OCI-LY3 (cell line): ENCODE measurements around the gene ITGA2.
A peak's percentile ranks its signal among the peaks of the same experiment; 100 is the strongest.

Experiments used
- H2AFZ ChIP-seq: fragments of 200-600, 300-600 bp; shearing (Covaris generic); 2 replicates; pipeline ENCODE4 v1.6.0; 2014; ENCODE audit warnings: antibody characterized with exemption, low read depth, low read length
- H3K27ac ChIP-seq: fragments of 200-600, 300-600 bp; sonication (generic); 2 replicates; pipeline ENCODE4 v1.5.1; 2014; ENCODE audit warnings: mild to moderate bottlenecking, low read length, moderate library complexity, mixed read lengths
- H3K27me3 ChIP-seq: fragments of 200-600, 300-600 bp; sonication (generic); 2 replicates; pipeline ENCODE4 v1.6.1; 2014; ENCODE audit warnings: low read depth, low read length, mixed read lengths
- H3K36me3 ChIP-seq: fragments of 200-600, 300-600 bp; sonication (generic); replicated peaks from 2 replicates; pipeline ENCODE3; 2014; ENCODE audit warnings: low read depth, low read length, mixed read lengths
- H3K4me1 ChIP-seq: fragments of 300-600, 200-600 bp; sonication (generic); 2 replicates; pipeline ENCODE4 v1.6.1; 2014; ENCODE audit warnings: low read length, mixed read lengths
- H3K4me2 ChIP-seq: fragments of 200-600, 300-600 bp; sonication (generic); 2 replicates; pipeline ENCODE4 v1.6.1; 2014; ENCODE audit warnings: low read length, mixed read lengths
- H3K4me3 ChIP-seq: fragments of 300-600, 200-600 bp; sonication (generic); 2 replicates; pipeline ENCODE4 v1.5.1; 2014; ENCODE audit warnings: antibody characterized with exemption, mild to moderate bottlenecking, low read length, moderate library complexity
- H3K79me2 ChIP-seq: fragments of 300-600, 200-600 bp; shearing (Covaris generic); 2 replicates; pipeline ENCODE4 v1.6.1; 2014; ENCODE audit warnings: mild to moderate bottlenecking, low read length, mixed read lengths
- H3K9ac ChIP-seq: fragments of 300-600, 200-600 bp; shearing (Covaris generic); 2 replicates; pipeline ENCODE4 v1.6.0; 2014; ENCODE audit warnings: mild to moderate bottlenecking, low read length, moderate library complexity
- H3K9me3 ChIP-seq: fragments of 200-600, 300-600 bp; shearing (Covaris generic); 2 replicates; pipeline ENCODE4 v1.6.1; 2014; ENCODE audit warnings: low read length, mixed read lengths; ENCODE audit not compliant: insufficient read depth
- H4K20me1 ChIP-seq: fragments of 200-600, 300-600 bp; sonication (generic); 2 replicates; pipeline ENCODE4 v1.6.1; 2016; ENCODE audit warnings: low read length, mixed read lengths; ENCODE audit not compliant: insufficient read depth
- EZH2phosphoT487 ChIP-seq: fragments of 200-600 bp; shearing (Covaris generic); IDR thresholded peaks from 2 replicates; pipeline ENCODE4 v1.6.1; 2018; ENCODE audit warnings: antibody characterized with exemption, mixed run types, low read depth
- TF ChIP-seq, protein P1 (sequence below): fragments of 200-600, 300-600 bp; sonication (generic); IDR thresholded peaks from 2 replicates; pipeline ENCODE4 v1.5.1; 2014; ENCODE audit warnings: antibody characterized with exemption, low read length, low read depth

The ITGA2 gene

DNA sequence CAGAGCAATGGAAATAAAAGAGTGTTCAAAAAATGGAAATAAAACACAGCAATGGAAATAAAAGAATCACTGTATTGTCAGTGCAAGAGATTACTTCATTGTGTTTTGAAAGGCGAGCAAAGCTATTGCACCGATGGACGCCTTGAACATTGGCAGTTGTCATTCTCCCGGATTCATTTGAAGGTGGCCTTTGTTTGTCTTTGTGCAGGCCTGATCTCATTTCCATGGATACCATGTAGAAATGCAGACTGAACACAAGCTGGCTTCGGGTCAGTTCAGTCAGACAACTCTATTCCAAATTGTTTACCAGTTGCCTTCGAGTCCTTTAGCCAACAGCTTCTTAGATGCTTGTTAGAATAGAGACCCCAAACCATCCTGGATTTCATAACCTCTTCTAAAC is 8.3 kb downstream of the ITGA2 start:
- peaks cover 24% of the 10 kb centered on the region for H3K36me3 ChIP-seq
- peak overlapping the region; percentile 53 for H3K9ac ChIP-seq
- peak overlapping the region; percentile 89 for H3K4me2 ChIP-seq
- TF ChIP-seq, protein P1, sequence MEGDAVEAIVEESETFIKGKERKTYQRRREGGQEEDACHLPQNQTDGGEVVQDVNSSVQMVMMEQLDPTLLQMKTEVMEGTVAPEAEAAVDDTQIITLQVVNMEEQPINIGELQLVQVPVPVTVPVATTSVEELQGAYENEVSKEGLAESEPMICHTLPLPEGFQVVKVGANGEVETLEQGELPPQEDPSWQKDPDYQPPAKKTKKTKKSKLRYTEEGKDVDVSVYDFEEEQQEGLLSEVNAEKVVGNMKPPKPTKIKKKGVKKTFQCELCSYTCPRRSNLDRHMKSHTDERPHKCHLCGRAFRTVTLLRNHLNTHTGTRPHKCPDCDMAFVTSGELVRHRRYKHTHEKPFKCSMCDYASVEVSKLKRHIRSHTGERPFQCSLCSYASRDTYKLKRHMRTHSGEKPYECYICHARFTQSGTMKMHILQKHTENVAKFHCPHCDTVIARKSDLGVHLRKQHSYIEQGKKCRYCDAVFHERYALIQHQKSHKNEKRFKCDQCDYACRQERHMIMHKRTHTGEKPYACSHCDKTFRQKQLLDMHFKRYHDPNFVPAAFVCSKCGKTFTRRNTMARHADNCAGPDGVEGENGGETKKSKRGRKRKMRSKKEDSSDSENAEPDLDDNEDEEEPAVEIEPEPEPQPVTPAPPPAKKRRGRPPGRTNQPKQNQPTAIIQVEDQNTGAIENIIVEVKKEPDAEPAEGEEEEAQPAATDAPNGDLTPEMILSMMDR, result no peak
- TF ChIP-seq EZH2phosphoT487, result no peak
- no peaks in the 10 kb centered on the region for H4K20me1 ChIP-seq
- H3K79me2 ChIP-seq, result peaks cover 61% of the 10 kb centered on the region
- H2AFZ ChIP-seq, result no peak overlapping the region
- H3K9me3 ChIP-seq, result no peaks in the 10 kb centered on the region
- H3K4me3 ChIP-seq, result peak overlapping the region; percentile 42
- peaks cover 62% of the 10 kb centered on the region for H3K4me1 ChIP-seq
- no peaks in the 10 kb centered on the region for H3K27me3 ChIP-seq
- peak overlapping the region; percentile 97 for H3K27ac ChIP-seq

DNA sequence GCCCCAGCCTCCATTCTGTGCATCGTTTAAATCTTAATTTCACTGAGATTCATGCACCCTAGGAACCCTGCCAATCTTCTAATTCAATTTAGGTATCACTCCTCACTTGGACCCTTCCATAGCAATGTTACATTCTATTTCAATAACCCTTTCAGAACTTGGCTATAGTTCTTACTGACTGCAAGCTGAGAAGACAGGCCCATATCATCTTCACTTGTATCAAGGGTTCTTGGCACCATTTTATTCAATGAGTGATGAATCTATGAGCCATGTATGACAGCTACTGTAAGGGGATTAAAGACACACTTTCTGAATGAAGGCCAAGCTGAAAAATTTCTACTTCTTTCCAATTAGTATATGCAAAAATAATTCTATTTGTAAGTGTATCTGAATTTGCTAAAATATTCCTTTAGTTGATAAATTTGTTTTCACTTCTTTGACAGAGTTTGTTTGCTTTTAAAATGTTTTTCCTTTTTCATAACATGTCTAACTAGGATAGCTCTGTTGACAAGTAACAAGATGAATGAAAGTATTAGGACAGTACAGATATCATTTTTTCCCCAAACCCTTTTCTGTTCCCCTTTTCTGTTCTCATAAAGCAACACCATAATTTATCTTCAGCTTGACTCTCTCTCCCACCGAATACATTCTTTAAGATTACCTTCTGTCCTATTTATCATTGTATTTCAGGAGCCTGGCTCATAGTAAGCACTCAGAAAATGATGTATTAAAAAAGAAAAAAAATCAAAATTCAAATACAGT is 9.6 kb downstream of the ITGA2 start:
- Histone ChIP-seq H3K4me2 (peak overlapping the region; percentile 89), H3K27ac (peak overlapping the region; percentile 97), H3K27me3 (no peaks in the 10 kb centered on the region), H3K4me1 (peaks cover 75% of the 10 kb centered on the region), H3K9ac (peak overlapping the region; percentile 64), H3K4me3 (peak overlapping the region; percentile 40), H3K79me2 (peaks cover 70% of the 10 kb centered on the region), H3K9me3 (no peaks in the 10 kb centered on the region), H3K36me3 (peaks cover 26% of the 10 kb centered on the region), H2AFZ (no peak overlapping the region), H4K20me1 (no peaks in the 10 kb centered on the region)
- TF ChIP-seq, protein P1, result no peak
- TF ChIP-seq EZH2phosphoT487, result no peak

DNA sequence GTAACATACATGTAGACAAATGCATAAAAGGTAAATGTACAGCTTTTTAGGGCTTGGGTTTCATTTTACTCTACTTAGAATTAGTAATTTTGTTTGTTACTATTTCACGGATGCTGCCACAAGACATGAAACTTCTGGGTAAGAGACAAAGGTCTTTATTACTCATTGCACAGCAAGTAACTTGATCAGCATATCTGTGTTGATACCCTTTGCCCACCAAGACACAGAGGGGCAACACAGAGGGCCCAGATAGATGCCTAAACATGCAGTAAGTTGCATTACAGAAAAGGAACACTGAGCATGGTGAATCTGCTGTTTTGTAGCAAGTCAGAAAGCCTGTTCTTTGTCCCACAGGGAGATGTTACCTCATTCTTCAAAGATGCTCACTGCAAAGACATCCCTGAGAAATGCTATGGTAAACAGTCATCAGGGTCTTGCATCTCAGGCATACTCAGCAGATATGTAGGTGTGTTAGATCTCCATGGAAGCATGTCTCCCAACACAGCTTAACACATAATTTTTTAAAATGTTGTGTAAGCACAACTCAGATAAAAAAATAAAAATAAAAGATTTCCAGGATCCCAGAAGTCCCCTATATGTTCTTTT is 10.3 kb downstream of the ITGA2 start:
- peak overlapping the region; percentile 64 for H3K9ac ChIP-seq
- no peaks in the 10 kb centered on the region for H3K9me3 ChIP-seq
- peak overlapping the region; percentile 97 for H3K27ac ChIP-seq
- H2AFZ ChIP-seq, result no peak overlapping the region
- peaks cover 82% of the 10 kb centered on the region for H3K4me1 ChIP-seq
- H3K36me3 ChIP-seq, result peaks cover 27% of the 10 kb centered on the region
- H3K27me3 ChIP-seq, result no peaks in the 10 kb centered on the region
- peak overlapping the region; percentile 89 for H3K4me2 ChIP-seq
- peaks cover 77% of the 10 kb centered on the region for H3K79me2 ChIP-seq
- peak overlapping the region; percentile 40 for H3K4me3 ChIP-seq
- no peak for TF ChIP-seq EZH2phosphoT487
- TF ChIP-seq, protein P1, result no peak
- no peaks in the 10 kb centered on the region for H4K20me1 ChIP-seq

DNA sequence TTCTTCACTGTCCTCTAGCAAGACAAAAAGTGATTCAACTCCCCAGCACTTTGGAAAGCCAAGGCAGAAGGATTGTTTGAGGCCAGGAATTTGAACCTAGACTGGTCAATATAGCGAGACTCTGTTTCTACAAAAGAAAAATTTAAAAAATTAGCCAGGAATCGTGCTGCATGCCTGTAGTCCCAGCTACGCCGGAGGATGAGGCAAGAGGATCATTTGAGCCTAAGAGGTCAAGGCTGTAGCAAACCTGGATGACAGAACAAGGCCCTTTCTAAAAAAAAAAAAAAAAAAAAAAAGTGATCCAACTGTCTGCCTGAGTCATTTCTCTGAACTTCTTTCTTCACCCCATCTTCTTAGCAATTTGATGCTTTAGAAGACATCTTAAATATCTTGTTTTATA is 12.4 kb downstream of the ITGA2 start:
- H3K9ac ChIP-seq, result no peak overlapping the region
- H4K20me1 ChIP-seq, result no peaks in the 10 kb centered on the region
- H3K9me3 ChIP-seq, result no peaks in the 10 kb centered on the region
- H3K27me3 ChIP-seq, result no peaks in the 10 kb centered on the region
- H3K27ac ChIP-seq, result no peak overlapping the region
- TF ChIP-seq, protein P1, result no peak
- no peak for TF ChIP-seq EZH2phosphoT487
- H3K4me3 ChIP-seq, result no peak overlapping the region
- no peak overlapping the region for H2AFZ ChIP-seq
- peaks cover 21% of the 10 kb centered on the region for H3K36me3 ChIP-seq
- peaks cover 59% of the 10 kb centered on the region for H3K79me2 ChIP-seq
- H3K4me1 ChIP-seq, result peaks cover 88% of the 10 kb centered on the region
- H3K4me2 ChIP-seq, result no peak overlapping the region
